IMR-90 (cell line): ENCODE measurements around the gene GATAD2A. TPM values are rescaled to one million over a fixed set of nuclear protein-coding genes. Genes with fewer than 3 reads are reported as not detected.

Source experiments
- ATAC-seq: fragments of 200-7000 bp; cut with Tn5 transposase; 2 replicates; pipeline ENCODE4 v1.9.1; 2020; ENCODE audit warnings: low read depth, mild to moderate bottlenecking, moderate library complexity
- BruUV-seq: library from RNA; stranded (reverse); fragments of 400-500 nt; replicated peaks from 2 replicates; lab custom pipeline; 2021; lab: Mats Ljungman, UMichigan
- CTCF ChIA-PET: fragments of 300-600 bp; formaldehyde crosslinking; extraction: SDS; loops from one replicate; lab custom pipeline; 2021; ENCODE audit warnings: antibody characterized with exemption; lab: Yijun Ruan, JAX
- POLR2A ChIA-PET: fragments of 300-600 bp; sonication (Branson Sonifier 250); formaldehyde crosslinking; loops from one replicate; lab custom pipeline; 2022; ENCODE audit warnings: antibody characterized with exemption; ENCODE audit not compliant: unreplicated experiment; lab: Charles Lee
- DNase-seq: peaks from one replicate; pipeline ENCODE4 v3.0.0; 2013
- H2AFZ ChIP-seq: replicated peaks from 2 replicates; pipeline ENCODE3; 2013; ENCODE audit warnings: low read length, mild to moderate bottlenecking; ENCODE audit not compliant: poor library complexity
- H2AK5ac ChIP-seq: 2 replicates; pipeline ENCODE4 v1.6.1; 2013; ENCODE audit warnings: low read depth, low read length, inconsistent platforms
- H2AK9ac ChIP-seq: replicated peaks from 2 replicates; pipeline ENCODE3; 2013; ENCODE audit warnings: mild to moderate bottlenecking, low read depth, low read length, moderate library complexity; ENCODE audit not compliant: poor library complexity
- H2BK120ac ChIP-seq: 2 replicates; pipeline ENCODE4 v1.6.1; 2013; ENCODE audit warnings: low read depth, low read length, inconsistent platforms
- H2BK15ac ChIP-seq: 3 replicates; pipeline ENCODE4 v1.6.1; 2013; ENCODE audit warnings: low read depth, low read length, inconsistent platforms
- H2BK20ac ChIP-seq: 2 replicates; pipeline ENCODE4 v1.6.1; 2013; ENCODE audit warnings: low read depth, mild to moderate bottlenecking, inconsistent platforms, low read length, moderate library complexity
- H2BK5ac ChIP-seq: 2 replicates; pipeline ENCODE4 v1.6.1; 2013; ENCODE audit warnings: mild to moderate bottlenecking, low read depth, low read length, inconsistent platforms; ENCODE audit not compliant: poor library complexity, severe bottlenecking
- H3K14ac ChIP-seq: replicated peaks from 2 replicates; pipeline ENCODE4 v1.6.1; 2013; ENCODE audit warnings: low read depth, low read length, inconsistent platforms
- H3K18ac ChIP-seq: 2 replicates; pipeline ENCODE4 v1.6.1; 2013; ENCODE audit warnings: low read depth, low read length, control low read depth
- H3K23ac ChIP-seq: 2 replicates; pipeline ENCODE4 v1.6.1; 2013; ENCODE audit warnings: low read depth, low read length, inconsistent platforms
- H3K27ac ChIP-seq: 2 replicates; pipeline ENCODE4 v1.5.1; 2013; ENCODE audit warnings: mild to moderate bottlenecking, control low read depth, low read length; ENCODE audit not compliant: insufficient read depth
- H3K27me3 ChIP-seq: 2 replicates; pipeline ENCODE4 v1.6.1; 2013; ENCODE audit warnings: low read length; ENCODE audit not compliant: control insufficient read depth, insufficient read depth
- H3K36me3 ChIP-seq: 2 replicates; pipeline ENCODE4 v1.6.1; 2013; ENCODE audit warnings: low read length, mixed read lengths; ENCODE audit not compliant: control insufficient read depth, insufficient read depth
- H3K4ac ChIP-seq: 2 replicates; pipeline ENCODE4 v1.6.1; 2013; ENCODE audit warnings: low read depth, low read length, inconsistent platforms
- H3K4me1 ChIP-seq: 2 replicates; pipeline ENCODE4 v1.6.1; 2013; ENCODE audit warnings: low read length, mixed read lengths; ENCODE audit not compliant: control insufficient read depth, insufficient read depth
- H3K4me2 ChIP-seq: 2 replicates; pipeline ENCODE4 v1.6.1; 2013; ENCODE audit warnings: low read depth, mild to moderate bottlenecking, control low read depth, low read length, moderate library complexity
- H3K4me3 ChIP-seq: 2 replicates; pipeline ENCODE4 v1.5.1; 2013; ENCODE audit warnings: low read depth, mild to moderate bottlenecking, control low read depth, low read length, moderate library complexity; ENCODE audit not compliant: insufficient read depth
- H3K56ac ChIP-seq: 2 replicates; pipeline ENCODE4 v1.6.1; 2013; ENCODE audit warnings: low read length, inconsistent platforms; ENCODE audit not compliant: insufficient read depth; ENCODE audit errors: extremely low read depth
- H3K79me1 ChIP-seq, 2 experiments: 2 replicates each; pipeline ENCODE4 v1.6.1; 2013; ENCODE audit warnings: low read length in 2 of 2, inconsistent platforms in 1 of 2, low read depth in 1 of 2
- H3K9ac ChIP-seq: 2 replicates; pipeline ENCODE4 v1.6.1; 2013; ENCODE audit warnings: low read depth, low read length, control low read depth
- H3K9me1 ChIP-seq: 2 replicates; pipeline ENCODE4 v1.6.1; 2013; ENCODE audit warnings: low read length, inconsistent platforms; ENCODE audit not compliant: insufficient read depth
- H3K9me3 ChIP-seq: 2 replicates; pipeline ENCODE4 v1.6.1; 2013; ENCODE audit warnings: low read length; ENCODE audit not compliant: control insufficient read depth, insufficient read depth
- H4K20me1 ChIP-seq: 2 replicates; pipeline ENCODE4 v1.6.1; 2013; ENCODE audit warnings: low read length, inconsistent platforms; ENCODE audit not compliant: insufficient read depth
- H4K5ac ChIP-seq: 2 replicates; pipeline ENCODE4 v1.6.1; 2013; ENCODE audit warnings: mild to moderate bottlenecking, low read depth, low read length, control low read depth
- H4K8ac ChIP-seq, 2 experiments: 2 replicates each; pipeline ENCODE4 v1.6.1; 2013; ENCODE audit warnings: low read depth in 2 of 2, low read length in 2 of 2, control low read depth in 1 of 2, inconsistent platforms in 1 of 2
- H4K91ac ChIP-seq: 2 replicates; pipeline ENCODE4 v1.6.1; 2013; ENCODE audit warnings: low read depth, low read length, inconsistent platforms; ENCODE audit not compliant: insufficient read depth
- FOS ChIP-seq: fragments of 150-350 bp; IDR thresholded peaks from 2 replicates; pipeline ENCODE4 v1.6.1; 2016; ENCODE audit warnings: low read depth, low read length
- MAFK ChIP-seq: IDR thresholded peaks from 2 replicates; pipeline ENCODE4 v1.6.1; 2012; ENCODE audit warnings: low read depth, low read length, improper control_type of control experiment
- WGBS, 2 experiments: methylation state at CpG; one replicate each; pipeline versions ENCODE4 v1.1.5 to v1.1.7; 2013; ENCODE audit warnings: missing lambda C conversion rate in 2 of 2; ENCODE audit not compliant: insufficient read length in 1 of 2; ENCODE audit errors: extremely low coverage in 2 of 2; 5-methylcytosine and 5-hydroxymethylcytosine counted together
- dilution Hi-C: fragments of 300-500 bp; cut with HindIII; formaldehyde crosslinking; loops from one replicate; pipeline ENCODE4 v1.14.3; 2018; ENCODE audit warnings: low sequenced_read_pairs; ENCODE audit not compliant: unreplicated experiment
- in situ Hi-C: fragments of 300-500 bp; cut with MboI; formaldehyde crosslinking; loops from 3 replicates; pipeline ENCODE4 v1.14.3; 2019; ENCODE audit warnings: low sequenced_read_pairs, inconsistent platforms, mixed read lengths
- intact Hi-C: fragments of 100-400 bp; cut with micrococcal nuclease; formaldehyde crosslinking; loops from 2 replicates; pipeline ENCODE4 v1.10.0; 2022
- polyA plus RNA-seq, 3 experiments: library from polyadenylated mRNA; depleted of rRNA; stranded (reverse); fragments of >200 nt; gene quantifications; 2 replicates each; pipeline ENCODE4 v1.2.3, GENCODE V29; 2012; ENCODE audit warnings: low replicate concordance in 1 of 3
- total RNA-seq: library from RNA; depleted of rRNA; stranded (reverse); fragments of >200 nt; gene quantifications from 2 replicates; pipeline ENCODE4 v1.2.3, GENCODE V29; 2012

The GATAD2A gene
- total and polyA plus RNA-seq, 2 of the 4 experiments (the other 2 are of a cell fraction): 23.5 to 33.2 TPM

DNA sequence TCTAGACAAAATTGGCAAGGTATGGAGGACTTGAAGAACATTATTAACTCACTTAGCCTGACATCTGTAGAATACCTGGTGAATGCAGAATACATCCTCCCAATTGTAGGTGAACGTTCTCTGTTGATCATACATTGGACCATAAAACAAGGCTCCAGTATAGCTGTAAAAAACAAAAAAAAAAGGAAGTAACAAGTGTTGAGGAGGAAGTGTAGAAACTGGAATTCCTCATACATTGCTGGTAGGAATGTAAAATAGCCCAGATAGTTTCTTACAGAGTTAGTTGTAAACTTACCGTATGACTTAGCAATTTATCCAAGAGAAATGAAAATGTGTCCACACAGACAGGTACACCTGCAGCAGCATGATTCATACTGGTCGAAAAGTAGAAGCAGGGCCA is 65.1 kb downstream of the GATAD2A start:
- DNase-seq (no peak), ATAC-seq (no peak)
- H4K5ac ChIP-seq: no peak overlapping the region
- WGBS, 2 experiments: 100% methylated on average over 1 of the region's 3 CpGs; no CpG with 5 or more reads in 1 of the 2 experiments
- H2BK120ac ChIP-seq: no peak overlapping the region
- no peak overlapping the region for H2BK5ac ChIP-seq
- no peak overlapping the region for H3K9ac ChIP-seq
- H4K91ac ChIP-seq: no peak overlapping the region
- no peaks in the 10 kb centered on the region for H3K27me3 ChIP-seq
- no peak overlapping the region for H3K23ac ChIP-seq
- H2AFZ ChIP-seq: no peak overlapping the region
- no peak overlapping the region for H3K56ac ChIP-seq
- H3K4me2 ChIP-seq: no peak overlapping the region
- TF ChIP-seq MAFK (no peak), FOS (no peak)
- intact Hi-C loops (no loop called here), dilution Hi-C loops (no loop called here), in situ Hi-C loops (no loop called here)
- H3K9me1 ChIP-seq: peaks cover 20% of the 10 kb centered on the region
- ChIA-PET CTCF (no interaction called here), POLR2A (interaction anchor here (0.6 kb wide), 1 partner anchor 586 kb away, joined by 4 read pairs; no protein-coding TSS in a partner anchor)
- no peak overlapping the region for H4K8ac ChIP-seq
- peaks cover 10% of the 10 kb centered on the region for H3K9me3 ChIP-seq
- no peak overlapping the region for H3K14ac ChIP-seq
- no TSS peak for BruUV-seq
- no peak overlapping the region for H2BK15ac ChIP-seq
- H2AK9ac ChIP-seq: no peak overlapping the region
- no peak overlapping the region for H3K27ac ChIP-seq
- H3K79me1 ChIP-seq: peaks cover 28 to 68% of the 10 kb centered on the region in 2 experiments
- H3K4me1 ChIP-seq: peaks cover 5% of the 10 kb centered on the region; the same call in 1 of the 2 replicates
- no peak overlapping the region for H3K4me3 ChIP-seq
- no peak overlapping the region for H2AK5ac ChIP-seq
- H2BK20ac ChIP-seq: no peak overlapping the region
- H4K20me1 ChIP-seq: peaks cover 33% of the 10 kb centered on the region
- H3K36me3 ChIP-seq: peaks cover 23% of the 10 kb centered on the region
- H3K4ac ChIP-seq: no peak overlapping the region
- H3K18ac ChIP-seq: no peak overlapping the region
